HepG2 (cell line): ENCODE data around the gene KIF1C.

ENCODE experiments used
- BRCA1 ChIP-seq: sonication (generic); formaldehyde crosslinking; IDR thresholded peaks from 2 replicates; pipeline ENCODE4 v1.4.0; 2020; ENCODE audit warnings: missing genetic modification reagents
- GMEB1 ChIP-seq: sonication (generic); formaldehyde crosslinking; IDR thresholded peaks from 2 replicates; pipeline ENCODE4 v1.5.1; 2020; ENCODE audit warnings: missing genetic modification reagents, mild to moderate bottlenecking, borderline replicate concordance
- SOX6 ChIP-seq, 2 experiments: fragments of 450-650 bp in 1 of 2; sonication (generic) in 1 of 2; formaldehyde crosslinking in 1 of 2; IDR thresholded peaks; 2 replicates each; pipeline versions ENCODE4 v1.4.0 to v1.6.1; 2017 to 2020; ENCODE audit warnings: antibody characterized with exemption in 1 of 2, mild to moderate bottlenecking in 1 of 2, missing genetic modification reagents in 1 of 2
- SSRP1 ChIP-seq: IDR thresholded peaks from 2 replicates; pipeline ENCODE4 v1.6.1; 2016; ENCODE audit warnings: control low read depth
- ZNF431 ChIP-seq: sonication (generic); formaldehyde crosslinking; IDR thresholded peaks from 2 replicates; pipeline ENCODE4 v1.9.0; 2022; ENCODE audit warnings: missing genetic modification reagents, low read depth, mild to moderate bottlenecking, borderline replicate concordance

- peak; percentile 21; the same call in 1 of the 2 replicates for TF ChIP-seq SSRP1 (CRISPR knock-in tag)
- TF ChIP-seq SOX6 (IDR thresholded peaks at IDR 0.05), result no peak
- TF ChIP-seq SOX6 (CRISPR knock-in tag; IDR thresholded peaks at IDR 0.05), result no peak
- TF ChIP-seq GMEB1 (CRISPR knock-in tag), result no peak
- no peak for TF ChIP-seq ZNF431 (CRISPR knock-in tag)
- no peak for TF ChIP-seq BRCA1 (CRISPR knock-in tag)
Measured at GRCh38 chr17:4998027-4998731, 429 bp downstream of the KIF1C start.
